Muscle layer of duodenum (tissue), 2 donors: ENCODE data around the gene LIN54.
"Not testable (repeated sequence)": the region's sequence is repeated elsewhere in the genome, so short reads cannot be mapped to it uniquely, and the experiment has no call there.

Experiments
- H3K27ac ChIP-seq: one replicate; pipeline ENCODE4 v1.7.0; 2013; ENCODE audit warnings: mild to moderate bottlenecking, low read length
- H3K27me3 ChIP-seq: one replicate; pipeline ENCODE4 v1.7.0; 2013; ENCODE audit warnings: low read depth, mild to moderate bottlenecking, control low read depth, low read length
- H3K36me3 ChIP-seq, 2 donors: one replicate each; pipeline ENCODE4 v1.7.0; 2013; ENCODE audit warnings: low read length in 2 of 2, control low read depth in 1 of 2, mild to moderate bottlenecking in 1 of 2; ENCODE audit not compliant: insufficient read depth in 2 of 2, control insufficient read depth in 1 of 2
- H3K4me1 ChIP-seq, 2 donors: one replicate each; pipeline ENCODE4 v1.7.0; 2013; ENCODE audit warnings: low read length in 2 of 2, mild to moderate bottlenecking in 2 of 2, control low read depth in 1 of 2, moderate library complexity in 1 of 2; ENCODE audit not compliant: insufficient read depth in 2 of 2, control insufficient read depth in 1 of 2
- H3K4me3 ChIP-seq, 2 donors: one replicate each; pipeline ENCODE4 v1.7.0; 2013; ENCODE audit warnings: low read length in 2 of 2, low read depth in 1 of 2, mild to moderate bottlenecking in 1 of 2
- H3K9me3 ChIP-seq, 2 donors: one replicate each; pipeline ENCODE4 v1.7.0; 2013; ENCODE audit warnings: low read length in 2 of 2, control low read depth in 1 of 2, mild to moderate bottlenecking in 1 of 2; ENCODE audit not compliant: control insufficient read depth in 1 of 2
- donor health status: healthy.

The LIN54 gene

GRCh38 chr4:83028976-83029375, 18.4 kb upstream of the LIN54 start:
- no peaks in the 10 kb centered on the region for H3K4me1 ChIP-seq
- H3K27ac ChIP-seq = no peak overlapping the region
- H3K9me3 ChIP-seq = peaks cover 0 to 9% of the 10 kb centered on the region in 2 donors
- no peak overlapping the region for H3K4me3 ChIP-seq
- H3K36me3 ChIP-seq = no peaks in the 10 kb centered on the region
- no peaks in the 10 kb centered on the region for H3K27me3 ChIP-seq

- no peak overlapping the region for H3K27ac ChIP-seq
- peaks cover 0 to 9% of the 10 kb centered on the region in 2 donors for H3K9me3 ChIP-seq
- no peaks in the 10 kb centered on the region for H3K36me3 ChIP-seq
- H3K4me1 ChIP-seq = no peaks in the 10 kb centered on the region
- H3K4me3 ChIP-seq = no peak overlapping the region
- H3K27me3 ChIP-seq = no peaks in the 10 kb centered on the region
These were observed 14.9 kb upstream of the LIN54 start for GRCh38 chr4:83025563-83025962.

GRCh38 chr4:83024233-83024632, 13.6 kb upstream of the LIN54 start:
- Histone ChIP-seq H3K36me3 (no peaks in the 10 kb centered on the region), H3K9me3 (peaks cover 0 to 9% of the 10 kb centered on the region in 2 donors), H3K4me3 (no peak overlapping the region), H3K27me3 (no peaks in the 10 kb centered on the region), H3K4me1 (no peaks in the 10 kb centered on the region), H3K27ac (no peak overlapping the region)

GRCh38 chr4:83023599-83023998, 13.0 kb upstream of the LIN54 start:
- not testable (repeated sequence) for H3K4me3 ChIP-seq, H3K36me3 ChIP-seq, H3K4me1 ChIP-seq, H3K9me3 ChIP-seq, H3K27me3 ChIP-seq, H3K27ac ChIP-seq

- H3K4me3 ChIP-seq = no peak overlapping the region
- H3K36me3 ChIP-seq = no peaks in the 10 kb centered on the region
- peaks cover 0 to 9% of the 10 kb centered on the region in 2 donors for H3K9me3 ChIP-seq
- no peaks in the 10 kb centered on the region for H3K4me1 ChIP-seq
- no peaks in the 10 kb centered on the region for H3K27me3 ChIP-seq
- H3K27ac ChIP-seq = no peak overlapping the region
These were observed 12.3 kb upstream of the LIN54 start for GRCh38 chr4:83022724-83023450.

- no peaks in the 10 kb centered on the region for H3K36me3 ChIP-seq
- H3K4me1 ChIP-seq = no peaks in the 10 kb centered on the region
- H3K4me3 ChIP-seq = no peak overlapping the region
- peaks cover 0 to 5% of the 10 kb centered on the region in 2 donors for H3K9me3 ChIP-seq
- no peaks in the 10 kb centered on the region for H3K27me3 ChIP-seq
- H3K27ac ChIP-seq = no peak overlapping the region
These were observed 9.3 kb upstream of the LIN54 start for GRCh38 chr4:83019794-83020494.

- no peaks in the 10 kb centered on the region for H3K9me3 ChIP-seq
- H3K27ac ChIP-seq = peak overlapping the region; percentile 91
- H3K36me3 ChIP-seq = peaks cover 0 to 4% of the 10 kb centered on the region in 2 donors
- peak overlapping the region; percentile 90 to 97 for H3K4me3 ChIP-seq
- H3K4me1 ChIP-seq = peaks cover 15 to 24% of the 10 kb centered on the region in 2 donors
- H3K27me3 ChIP-seq = no peaks in the 10 kb centered on the region
These were observed 3.3 kb upstream of the LIN54 start for GRCh38 chr4:83013902-83014301.

- Histone ChIP-seq H3K4me3 (peak overlapping the region; percentile 90 to 97), H3K36me3 (peaks cover 0 to 4% of the 10 kb centered on the region in 2 donors), H3K27ac (peak overlapping the region; percentile 91), H3K9me3 (no peaks in the 10 kb centered on the region), H3K4me1 (peaks cover 15 to 25% of the 10 kb centered on the region in 2 donors), H3K27me3 (no peaks in the 10 kb centered on the region)
These were observed 2.8 kb upstream of the LIN54 start for GRCh38 chr4:83013420-83013867.

GRCh38 chr4:83012687-83013419, 2.2 kb upstream of the LIN54 start:
- H3K9me3 ChIP-seq = no peaks in the 10 kb centered on the region
- no peaks in the 10 kb centered on the region for H3K27me3 ChIP-seq
- peak overlapping the region; percentile 90 to 97 for H3K4me3 ChIP-seq
- peaks cover 15 to 25% of the 10 kb centered on the region in 2 donors for H3K4me1 ChIP-seq
- H3K36me3 ChIP-seq = peaks cover 0 to 4% of the 10 kb centered on the region in 2 donors
- peak overlapping the region; percentile 91 for H3K27ac ChIP-seq

- Histone ChIP-seq H3K36me3 (peaks cover 0 to 4% of the 10 kb centered on the region in 2 donors), H3K27ac (peak overlapping the region; percentile 2), H3K9me3 (no peaks in the 10 kb centered on the region), H3K27me3 (no peaks in the 10 kb centered on the region), H3K4me1 (peaks cover 15 to 25% of the 10 kb centered on the region in 2 donors), H3K4me3 (peak overlapping the region; percentile 72 to 90)
These were observed 1.6 kb upstream of the LIN54 start for GRCh38 chr4:83012200-83012686.

GRCh38 chr4:83011689-83012199, 1.1 kb upstream of the LIN54 start:
- H3K4me1 ChIP-seq = peaks cover 15 to 25% of the 10 kb centered on the region in 2 donors
- peak overlapping the region; percentile 2 for H3K27ac ChIP-seq
- peaks cover 0 to 4% of the 10 kb centered on the region in 2 donors for H3K36me3 ChIP-seq

More at GRCh38 chr4:83011689-83012199, 1.1 kb upstream of the LIN54 start:
- Histone ChIP-seq H3K9me3 (no peaks in the 10 kb centered on the region), H3K27me3 (no peaks in the 10 kb centered on the region), H3K4me3 (peak overlapping the region; percentile 72 to 90)
